GM23248 (cell line): ENCODE measurements around the gene EEF1AKMT4. TPM values are rescaled to one million over a fixed set of nuclear protein-coding genes. Genes with fewer than 3 reads are reported as not detected.

ENCODE experiments used
- DNase-seq: peaks from one replicate; pipeline ENCODE4 v3.0.0-alpha.2; 2015
- H2AFZ ChIP-seq: fragments of 200-600 bp; sonication (generic); 2 replicates; pipeline ENCODE4 v1.6.1; 2016; ENCODE audit warnings: antibody characterized with exemption
- H3F3A ChIP-seq: fragments of 200-600 bp; sonication (generic); 2 replicates; pipeline ENCODE4 v1.6.1; 2016; ENCODE audit warnings: mild to moderate bottlenecking, antibody characterized with exemption, mixed run types; ENCODE audit not compliant: insufficient read depth
- H3K27ac ChIP-seq: fragments of 200-600 bp; sonication (generic); 2 replicates; pipeline ENCODE4 v1.5.1; 2016; ENCODE audit warnings: mild to moderate bottlenecking
- H3K27me3 ChIP-seq: fragments of 200-600 bp; sonication (generic); replicated peaks from 2 replicates; pipeline ENCODE4 v1.6.1; 2016; ENCODE audit warnings: mild to moderate bottlenecking; ENCODE audit not compliant: insufficient read depth
- H3K36me3 ChIP-seq: fragments of 200-600 bp; sonication (generic); 2 replicates; pipeline ENCODE4 v1.6.1; 2016; ENCODE audit warnings: low read depth, mild to moderate bottlenecking
- H3K4me1 ChIP-seq: fragments of 200-600 bp; sonication (generic); 2 replicates; pipeline ENCODE4 v1.6.1; 2016; ENCODE audit warnings: mild to moderate bottlenecking; ENCODE audit not compliant: insufficient read depth
- H3K4me2 ChIP-seq: fragments of 200-600 bp; sonication (generic); one replicate; pipeline ENCODE4 v1.6.1; 2016; ENCODE audit warnings: mild to moderate bottlenecking; ENCODE audit not compliant: unreplicated experiment
- H3K4me3 ChIP-seq: fragments of 200-600 bp; sonication (generic); 2 replicates; pipeline ENCODE4 v1.5.1; 2016; ENCODE audit warnings: mild to moderate bottlenecking
- H3K79me2 ChIP-seq: fragments of 200-600 bp; sonication (generic); 2 replicates; pipeline ENCODE4 v1.6.1; 2016; ENCODE audit warnings: mild to moderate bottlenecking; ENCODE audit not compliant: insufficient read depth
- H3K9ac ChIP-seq: fragments of 200-600 bp; sonication (generic); 2 replicates; pipeline ENCODE4 v1.6.1; 2016; ENCODE audit warnings: mild to moderate bottlenecking
- H3K9me2 ChIP-seq: fragments of 200-600 bp; sonication (generic); 2 replicates; pipeline ENCODE4 v1.6.1; 2016; ENCODE audit warnings: mixed run types, mild to moderate bottlenecking, moderate library complexity; ENCODE audit not compliant: insufficient read depth
- H3K9me3 ChIP-seq: fragments of 200-600 bp; sonication (generic); one replicate; pipeline ENCODE4 v1.6.1; 2017; ENCODE audit warnings: low read depth
- H4K20me1 ChIP-seq: fragments of 200-600 bp; sonication (generic); 2 replicates; pipeline ENCODE4 v1.6.0; 2016; ENCODE audit not compliant: insufficient read depth
- EZH2 ChIP-seq: fragments of 200-600 bp; sonication (generic); IDR thresholded peaks from 2 replicates; pipeline ENCODE4 v1.6.1; 2018; ENCODE audit warnings: antibody characterized with exemption, mild to moderate bottlenecking; ENCODE audit not compliant: insufficient read depth, poor library complexity, severe bottlenecking
- EZH2phosphoT487 ChIP-seq: fragments of 200-600 bp; sonication (generic); IDR thresholded peaks from 2 replicates; pipeline ENCODE4 v1.6.1; 2018; ENCODE audit warnings: antibody characterized with exemption, moderate library complexity, mild to moderate bottlenecking, low read depth; ENCODE audit not compliant: insufficient read depth
- WGBS, 2 experiments: methylation state at CpG; one replicate each; pipeline ENCODE4 v1.1.6; 2015 to 2017; ENCODE audit warnings: low lambda C conversion rate in 2 of 2, low coverage in 1 of 2; ENCODE audit errors: missing lambda C conversion rate in 2 of 2; 5-methylcytosine and 5-hydroxymethylcytosine counted together
- in situ Hi-C: fragments of 300-500 bp; cut with MboI; formaldehyde crosslinking; loops from 2 replicates; pipeline ENCODE4 v1.15.0; 2020
- polyA plus RNA-seq: library from polyadenylated mRNA; unstranded; fragments of >200 nt; fragmentation: Nextera tagmentation; extraction: Ambion mirVana; gene quantifications from 2 replicates; pipeline ENCODE4 v1.2.1, GENCODE V29; 2016
- total RNA-seq: library from RNA; depleted of rRNA; stranded (reverse); fragments of >200 nt; shearing (Covaris generic); gene quantifications from 2 replicates; pipeline ENCODE4 v1.2.3, GENCODE V29; 2014

The EEF1AKMT4 gene
- total and polyA plus RNA-seq, 2 experiments from 2014 or later, result 5.3 to 7.2 TPM

DNA sequence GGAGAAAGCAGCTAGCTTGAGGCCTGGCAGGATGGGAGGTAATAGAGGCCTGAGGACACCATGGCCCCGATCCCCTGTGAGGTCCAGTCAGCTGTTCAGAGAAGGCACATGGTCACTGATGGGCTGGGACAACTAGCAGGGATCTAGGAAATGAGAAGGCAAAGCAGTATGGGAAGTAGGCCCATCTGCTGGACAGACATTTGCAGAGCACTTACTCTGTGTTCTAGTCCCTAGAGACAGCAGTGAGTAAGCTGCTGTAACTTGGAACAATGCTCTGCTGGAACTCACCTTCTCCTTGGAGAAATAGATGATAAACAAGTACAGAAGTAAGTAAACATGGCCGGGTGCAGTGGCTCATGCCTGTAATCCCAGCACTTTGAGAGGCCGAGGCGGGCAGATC is 33.5 kb downstream of the EEF1AKMT4 start:
- no peaks in the 10 kb centered on the region for H3K36me3 ChIP-seq
- H3K79me2 ChIP-seq, result no peaks in the 10 kb centered on the region
- H3K4me2 ChIP-seq, result no peak overlapping the region
- no peak overlapping the region for H2AFZ ChIP-seq
- H4K20me1 ChIP-seq, result no peaks in the 10 kb centered on the region
- H3F3A ChIP-seq, result no peaks in the 10 kb centered on the region
- H3K9me3 ChIP-seq, result no peaks in the 10 kb centered on the region
- in situ Hi-C loops, result loop anchor here (10.0 kb wide), 1 partner anchor 388 kb away; no protein-coding TSS in a partner anchor
- DNase-seq, result peak; percentile 27
- 82 to 88% methylated on average over 4 of the region's 4 CpGs for WGBS, 2 experiments
- H3K27me3 ChIP-seq, result peaks cover 12% of the 10 kb centered on the region
- no peaks in the 10 kb centered on the region for H3K4me1 ChIP-seq
- H3K9me2 ChIP-seq, result no peaks in the 10 kb centered on the region
- H3K27ac ChIP-seq, result no peak overlapping the region
- H3K9ac ChIP-seq, result no peak overlapping the region
- TF ChIP-seq EZH2phosphoT487 (no peak), EZH2 (no peak)
- H3K4me3 ChIP-seq, result no peak overlapping the region

DNA sequence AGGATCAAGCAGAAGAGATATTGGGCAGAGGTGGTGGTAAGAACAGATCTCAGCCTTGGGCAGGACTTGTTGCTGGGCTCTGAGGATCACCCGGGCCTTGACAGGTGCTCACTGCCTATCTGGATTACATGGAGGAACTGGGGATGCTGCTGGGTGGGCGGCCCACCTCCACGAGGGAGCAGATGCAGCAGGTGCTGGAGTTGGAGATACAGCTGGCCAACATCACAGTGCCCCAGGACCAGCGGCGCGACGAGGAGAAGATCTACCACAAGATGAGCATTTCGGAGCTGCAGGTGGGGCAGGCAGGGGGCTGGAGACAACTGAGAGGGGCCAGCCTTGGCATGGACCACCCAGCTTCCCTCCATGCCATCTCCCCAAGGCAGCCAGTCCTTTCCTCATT is 34.2 kb downstream of the EEF1AKMT4 start:
- 81 to 90% methylated on average over 8 of the region's 8 CpGs for WGBS, 2 experiments

GRCh38 chr3:184284696-184285095 is 35.2 kb downstream of the EEF1AKMT4 start:
- no peak overlapping the region for H3K9ac ChIP-seq
- H3K27ac ChIP-seq, result no peak overlapping the region
- no peaks in the 10 kb centered on the region for H3F3A ChIP-seq
- H3K79me2 ChIP-seq, result no peaks in the 10 kb centered on the region
- DNase-seq, result peak; percentile 79
- TF ChIP-seq EZH2phosphoT487, result no peak
- no peak for TF ChIP-seq EZH2
- no peaks in the 10 kb centered on the region for H3K9me3 ChIP-seq
- no peaks in the 10 kb centered on the region for H3K9me2 ChIP-seq
- no peaks in the 10 kb centered on the region for H4K20me1 ChIP-seq
- WGBS, 2 experiments, result 23 to 27% methylated on average over 4 of the region's 4 CpGs
- H3K36me3 ChIP-seq, result no peaks in the 10 kb centered on the region
- no peaks in the 10 kb centered on the region for H3K4me1 ChIP-seq
- H2AFZ ChIP-seq, result no peak overlapping the region
- peaks cover 6% of the 10 kb centered on the region; the same call in 1 of the 2 replicates for H3K27me3 ChIP-seq
- no peak overlapping the region for H3K4me2 ChIP-seq
- in situ Hi-C loops, result loop anchor here (10.0 kb wide), 1 partner anchor 390 kb away; no protein-coding TSS in a partner anchor
- no peak overlapping the region for H3K4me3 ChIP-seq

More for the DNA sequence above, 34.2 kb downstream of the EEF1AKMT4 start:
- Histone ChIP-seq H3K27ac (no peak overlapping the region), H3K9ac (no peak overlapping the region), H3K79me2 (no peaks in the 10 kb centered on the region), H4K20me1 (no peaks in the 10 kb centered on the region), H3K4me2 (no peak overlapping the region), H3F3A (no peaks in the 10 kb centered on the region), H3K4me1 (no peaks in the 10 kb centered on the region), H3K9me3 (no peaks in the 10 kb centered on the region), H2AFZ (no peak overlapping the region), H3K36me3 (no peaks in the 10 kb centered on the region), H3K9me2 (no peaks in the 10 kb centered on the region), H3K4me3 (no peak overlapping the region), H3K27me3 (peaks cover 10% of the 10 kb centered on the region)
- TF ChIP-seq EZH2phosphoT487 (no peak), EZH2 (no peak)
- no peak for DNase-seq
- in situ Hi-C loops, result loop anchor here (10.0 kb wide), 1 partner anchor 389 kb away; no protein-coding TSS in a partner anchor

- Histone ChIP-seq H3K27ac (no peak overlapping the region), H3K4me3 (no peak overlapping the region), H3K9me2 (no peaks in the 10 kb centered on the region), H3K9me3 (no peaks in the 10 kb centered on the region), H3K36me3 (no peaks in the 10 kb centered on the region), H2AFZ (no peak overlapping the region), H3K79me2 (no peaks in the 10 kb centered on the region), H3K9ac (no peak overlapping the region), H3F3A (no peaks in the 10 kb centered on the region), H4K20me1 (no peaks in the 10 kb centered on the region), H3K4me2 (no peak overlapping the region), H3K27me3 (no peaks in the 10 kb centered on the region), H3K4me1 (no peaks in the 10 kb centered on the region)
- 7 to 8% methylated on average over 10 of the region's 10 CpGs for WGBS, 2 experiments
- TF ChIP-seq EZH2 (no peak), EZH2phosphoT487 (no peak)
- in situ Hi-C loops, result loop anchor here (10.0 kb wide), 1 partner anchor 395 kb away; no protein-coding TSS in a partner anchor
- peak; percentile 65 for DNase-seq
Observed at GRCh38 chr3:184289426-184289938, 40.0 kb downstream of the EEF1AKMT4 start.
